Kidney capillary endothelial cell (primary cell): ENCODE measurements around the gene DDX11.
A peak's percentile ranks its signal among the peaks of the same experiment; 100 is the strongest.
"Not testable (repeated sequence)": the region's sequence is repeated elsewhere in the genome, so short reads cannot be mapped to it uniquely, and the experiment has no call there.

Experiments used
- DNase-seq: peaks from one replicate; pipeline ENCODE4 v3.0.0-alpha.2; 2018; ENCODE audit warnings: low spot score

DDX11 gene

DNA sequence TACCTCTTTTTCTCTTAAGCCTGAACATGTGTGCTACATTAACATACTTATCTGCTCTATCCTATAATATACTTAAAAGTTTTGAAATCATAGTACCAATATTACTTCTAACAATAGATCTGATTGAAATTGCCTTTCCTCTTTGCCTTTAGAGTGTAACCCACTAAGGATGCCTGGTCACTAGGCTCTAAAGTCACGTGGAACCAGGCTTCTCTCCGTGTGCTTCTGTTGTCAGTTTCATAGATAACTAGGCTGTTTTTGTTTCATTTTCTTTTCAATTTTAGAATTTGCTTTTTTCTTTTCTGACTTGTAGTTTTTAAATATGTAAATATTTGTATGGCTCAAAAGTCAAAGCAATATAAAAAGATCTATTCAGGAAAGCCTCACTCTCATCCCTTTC lies 25.8 kb downstream of the DDX11 start:
- DNase-seq = not testable (repeated sequence)

- DNase-seq = not testable (repeated sequence)
These were observed 27.0 kb downstream of the DDX11 start for GRCh38 chr12:31100503-31101208.

DNA sequence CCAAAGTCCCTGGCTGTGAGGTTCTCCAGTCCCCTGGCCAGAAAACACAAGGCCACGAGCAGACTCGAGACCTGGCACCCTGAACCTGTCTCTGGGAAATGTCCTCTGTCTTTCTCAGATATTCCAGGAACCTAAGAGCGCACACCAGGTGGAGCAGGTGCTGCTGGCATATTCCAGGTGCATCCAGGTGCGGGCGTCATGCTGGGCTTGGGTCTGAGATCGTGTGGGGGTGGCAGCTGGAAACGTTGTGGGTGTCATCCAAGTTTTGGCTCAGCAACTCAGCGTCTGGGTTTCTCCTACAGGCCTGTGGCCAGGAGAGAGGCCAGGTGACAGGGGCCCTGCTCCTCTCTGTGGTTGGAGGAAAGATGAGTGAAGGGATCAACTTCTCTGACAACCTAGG lies 28.5 kb downstream of the DDX11 start:
- DNase-seq = not testable (repeated sequence)

DNA sequence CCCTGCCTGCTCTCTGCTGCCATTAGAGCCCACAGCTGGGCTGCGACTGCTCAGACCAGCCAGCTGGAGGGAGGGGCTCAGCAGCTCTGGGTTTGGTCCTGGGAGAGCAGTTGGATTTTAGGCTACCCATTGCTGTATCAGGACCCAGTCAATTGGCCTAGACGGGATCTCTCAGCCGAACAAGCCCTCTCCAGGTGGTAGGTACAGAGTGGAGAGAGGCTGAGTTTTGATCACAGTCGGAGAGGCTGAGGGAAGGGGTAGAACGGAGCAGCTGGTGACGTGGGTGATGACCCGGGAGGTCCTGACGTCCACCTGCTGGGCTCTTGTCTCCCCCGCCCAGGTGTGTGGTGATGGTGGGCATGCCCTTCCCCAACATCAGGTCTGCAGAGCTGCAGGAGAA lies 28.9 kb downstream of the DDX11 start:
- DNase-seq = not testable (repeated sequence)

GRCh38 chr12:31103561-31103975 lies 29.9 kb downstream of the DDX11 start:
- not testable (repeated sequence) for DNase-seq

GRCh38 chr12:31104220-31104619 lies 30.6 kb downstream of the DDX11 start:
- DNase-seq = not testable (repeated sequence)

GRCh38 chr12:31104773-31105172 lies 31.1 kb downstream of the DDX11 start:
- DNase-seq = not testable (repeated sequence)

GRCh38 chr12:31105668-31106067 lies 32.0 kb downstream of the DDX11 start:
- no peak for DNase-seq

- DNase-seq = no peak
These were observed 32.6 kb downstream of the DDX11 start for GRCh38 chr12:31106101-31106803.

GRCh38 chr12:31109773-31110172 lies 36.1 kb downstream of the DDX11 start:
- DNase-seq = not testable (repeated sequence)

- not testable (repeated sequence) for DNase-seq
These were observed 36.6 kb downstream of the DDX11 start for GRCh38 chr12:31110263-31110662.

DNA sequence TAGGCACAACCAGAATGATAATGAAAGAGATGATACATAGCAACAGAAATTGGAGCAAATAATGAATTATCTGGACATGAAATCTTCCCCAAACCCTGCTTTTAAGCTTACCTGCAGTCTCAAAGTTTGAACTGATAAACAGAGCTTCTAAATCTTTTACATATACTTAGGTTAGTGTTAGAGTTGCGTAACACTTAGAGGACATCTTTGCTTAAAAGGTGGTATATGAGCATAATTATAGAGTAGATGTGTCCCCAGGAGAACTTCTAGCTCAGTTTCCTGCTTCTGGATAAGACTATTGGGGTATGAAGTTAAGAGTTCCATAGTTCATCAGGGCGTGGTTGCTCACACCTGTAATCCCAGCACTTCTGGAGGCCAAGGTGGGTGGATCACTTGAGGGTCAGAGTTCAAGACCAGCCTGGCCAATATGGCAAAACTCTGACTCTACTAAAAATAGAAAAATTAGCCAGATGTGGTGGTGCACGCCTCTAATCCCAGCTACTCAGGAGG lies 41.5 kb downstream of the DDX11 start:
- not testable (repeated sequence) for DNase-seq

- not testable (repeated sequence) for DNase-seq
These were observed 43.2 kb downstream of the DDX11 start for GRCh38 chr12:31116846-31117202.

DNA sequence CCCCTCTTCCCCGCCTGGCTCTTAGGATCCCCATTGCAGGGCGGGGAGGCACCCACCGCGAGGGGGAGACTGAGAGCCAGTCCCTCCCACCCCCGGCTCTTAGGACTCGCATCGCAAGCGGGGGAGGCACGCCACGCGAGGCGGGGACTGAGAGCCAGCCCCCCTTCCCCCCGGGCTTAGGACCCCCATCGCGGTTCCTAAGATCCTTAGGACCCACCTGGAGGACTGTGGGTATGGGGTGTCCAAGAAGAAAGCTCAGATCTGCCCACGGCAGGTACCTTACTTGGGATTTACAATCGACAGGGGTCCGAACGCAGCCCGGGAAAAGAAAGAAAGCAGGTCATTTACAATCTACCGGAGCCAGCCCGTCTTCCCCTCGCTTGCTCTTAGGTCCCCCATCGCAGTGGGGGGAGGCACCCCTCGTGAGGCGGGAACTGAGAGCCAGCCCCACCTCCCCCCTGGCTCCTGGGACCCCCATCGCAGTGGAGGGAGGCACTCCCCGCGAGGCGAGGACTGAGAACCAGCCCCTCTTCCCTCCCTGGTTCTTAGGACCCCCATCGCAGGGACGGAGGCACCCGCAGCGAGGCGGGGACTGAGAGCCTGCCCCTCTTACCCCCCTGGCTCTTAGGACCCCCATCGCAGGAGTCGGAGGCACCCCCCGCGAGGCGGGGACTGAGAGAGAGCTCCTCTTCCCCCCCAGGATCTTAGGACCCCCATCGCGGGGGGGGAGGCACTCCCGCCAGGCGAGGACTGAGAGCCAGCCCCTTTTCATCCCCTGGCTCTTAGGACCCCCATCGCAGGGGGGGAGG lies 43.7 kb downstream of the DDX11 start:
- DNase-seq = peak; percentile 16

GRCh38 chr12:31118347-31119191 lies 44.9 kb downstream of the DDX11 start:
- DNase-seq = no peak

GRCh38 chr12:31119192-31119802 lies 45.6 kb downstream of the DDX11 start:
- no peak for DNase-seq

DNA sequence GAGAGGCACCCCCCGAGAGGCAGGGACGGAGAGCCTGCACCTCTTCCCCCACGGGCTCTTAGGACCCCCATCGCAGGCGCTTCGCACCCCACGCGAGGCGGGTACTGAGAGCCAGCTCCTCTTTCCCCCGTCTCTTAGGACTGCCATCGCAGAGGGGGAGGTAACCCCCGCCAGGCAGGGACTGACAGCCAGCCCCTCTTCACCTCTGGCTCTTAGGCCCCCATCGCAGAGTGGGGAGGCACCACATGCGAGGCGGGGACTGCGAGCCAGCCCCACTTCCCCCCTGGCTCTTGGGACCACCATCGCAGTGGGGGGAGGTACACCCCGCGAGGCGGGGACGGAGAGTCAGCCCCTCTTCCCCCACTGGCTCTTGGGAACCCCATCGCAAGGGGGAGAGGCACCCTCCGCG lies 46.1 kb downstream of the DDX11 start:
- DNase-seq = no peak

- no peak for DNase-seq
These were observed 46.8 kb downstream of the DDX11 start for GRCh38 chr12:31120392-31121008.

GRCh38 chr12:31121022-31121728 lies 47.5 kb downstream of the DDX11 start:
- not testable (repeated sequence) for DNase-seq

DNA sequence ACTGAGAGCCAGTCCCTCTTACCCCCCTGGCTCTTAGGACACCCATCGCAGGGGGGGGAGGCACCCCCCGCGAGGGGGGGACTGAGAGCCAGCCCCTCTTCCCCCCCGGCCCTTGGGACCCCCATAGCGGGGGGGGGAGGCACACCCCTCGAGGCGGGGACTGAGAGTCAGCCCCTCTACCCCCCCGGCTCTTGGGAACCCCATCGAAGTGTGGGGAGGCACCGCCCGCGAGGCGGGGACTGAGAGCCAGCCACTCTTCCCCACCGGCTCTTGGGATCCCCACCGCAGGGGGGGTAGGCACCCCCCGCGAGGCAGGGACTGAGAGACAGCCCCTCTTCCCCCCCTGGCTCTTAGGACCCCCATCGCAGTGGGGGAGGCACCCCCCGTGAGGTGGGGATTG lies 48.8 kb downstream of the DDX11 start:
- no peak for DNase-seq
